K562 (cell line): ENCODE results near the gene COL8A2. TPM values are rescaled to one million over a fixed set of nuclear protein-coding genes. Genes with fewer than 3 reads are reported as not detected.

ENCODE experiments used
- ARNT ChIP-seq, 2 experiments: fragments of 450-650 bp; IDR thresholded peaks; 2 replicates each; pipeline ENCODE4 v1.6.1; 2016; ENCODE audit warnings: mild to moderate bottlenecking in 1 of 2
- EP300 ChIP-seq: IDR thresholded peaks from 2 replicates; pipeline ENCODE4 v1.6.1; 2012; ENCODE audit warnings: low read length, improper control_type of control experiment
- ERF ChIP-seq: fragments of 450-650 bp; formaldehyde crosslinking; IDR thresholded peaks from 2 replicates; pipeline ENCODE4 v1.4.0; 2020; ENCODE audit warnings: mild to moderate bottlenecking, mixed read lengths
- ESRRB ChIP-seq: fragments of 250-450 bp; sonication (Bioruptor Pico); IDR thresholded peaks from 2 replicates; pipeline ENCODE4 v1.5.0; 2020; ENCODE audit warnings: mild to moderate bottlenecking, moderate library complexity, borderline replicate concordance
- FIP1L1 ChIP-seq: fragments of 200-400 bp; formaldehyde crosslinking; IDR thresholded peaks from 2 replicates; pipeline ENCODE4 v1.6.1; 2018; ENCODE audit warnings: mild to moderate bottlenecking, low read depth, low read length; ENCODE audit not compliant: poor library complexity, severe bottlenecking
- FOXJ2 ChIP-seq: fragments of 200-800 bp; sonication (Bioruptor generic); IDR thresholded peaks from 2 replicates; pipeline ENCODE4 v1.6.1; 2016; ENCODE audit warnings: missing genetic modification characterization, missing compliant biosample characterization
- GATAD2B ChIP-seq: fragments of 450-650 bp; IDR thresholded peaks from 2 replicates; pipeline ENCODE4 v1.6.1; 2017; ENCODE audit warnings: mild to moderate bottlenecking, borderline replicate concordance
- HMBOX1 ChIP-seq: sonication (generic); IDR thresholded peaks from 2 replicates; pipeline ENCODE4 v1.6.1; 2016
- HNRNPL ChIP-seq: fragments of 200-400 bp; formaldehyde crosslinking; IDR thresholded peaks from 2 replicates; pipeline ENCODE4 v1.6.1; 2017; ENCODE audit warnings: low read depth, mild to moderate bottlenecking, low read length
- HNRNPLL ChIP-seq: fragments of 200-400 bp; formaldehyde crosslinking; IDR thresholded peaks from 2 replicates; pipeline ENCODE4 v1.6.1; 2017; ENCODE audit warnings: low read length, low read depth, mild to moderate bottlenecking; ENCODE audit not compliant: poor library complexity, severe bottlenecking
- KAT2B ChIP-seq: IDR thresholded peaks from one replicate; pipeline ENCODE4 v1.6.1; 2012; ENCODE audit warnings: low read depth, mild to moderate bottlenecking, control low read depth, inconsistent platforms, low read length, moderate library complexity
- KLF13 ChIP-seq: fragments of 450-650 bp; IDR thresholded peaks from 2 replicates; pipeline ENCODE4 v1.6.1; 2016; ENCODE audit warnings: missing genetic modification characterization, low read depth, mild to moderate bottlenecking, missing compliant biosample characterization, moderate library complexity, borderline replicate concordance
- KLF6 ChIP-seq: fragments of 250-450 bp; sonication (Bioruptor Pico); IDR thresholded peaks from 2 replicates; pipeline ENCODE4 v1.4.0; 2020; ENCODE audit warnings: mild to moderate bottlenecking, moderate library complexity, borderline replicate concordance
- MCM3 ChIP-seq: fragments of 450-650 bp; IDR thresholded peaks from 2 replicates; pipeline ENCODE4 v1.6.1; 2016
- MEIS2 ChIP-seq: fragments of 450-650 bp; IDR thresholded peaks from 2 replicates; pipeline ENCODE4 v1.6.1; 2014; ENCODE audit warnings: mild to moderate bottlenecking; ENCODE audit not compliant: partially characterized antibody
- NFIX ChIP-seq: fragments of 250-450 bp; sonication (Bioruptor Pico); IDR thresholded peaks from 2 replicates; pipeline ENCODE4 v1.4.0; 2020; ENCODE audit warnings: low read depth, mild to moderate bottlenecking, moderate library complexity
- NKRF ChIP-seq: fragments of 450-650 bp; IDR thresholded peaks from 2 replicates; pipeline ENCODE4 v1.6.1; 2016; ENCODE audit warnings: borderline replicate concordance
- NR1H2 ChIP-seq: sonication (generic); formaldehyde crosslinking; IDR thresholded peaks from 2 replicates; pipeline ENCODE4 v1.4.0; 2020; ENCODE audit warnings: mild to moderate bottlenecking, missing genetic modification reagents
- PHF20 ChIP-seq: fragments of 450-650 bp; IDR thresholded peaks from 2 replicates; pipeline ENCODE4 v1.6.1; 2018; ENCODE audit not compliant: partially characterized antibody
- RHOXF2B ChIP-seq: fragments of 250-450 bp; sonication (Bioruptor Pico); conservative IDR thresholded peaks from 2 replicates; pipeline ENCODE4 v1.5.1; 2021
- RUNX1 ChIP-seq: sonication (generic); IDR thresholded peaks from 2 replicates; pipeline ENCODE4 v1.6.1; 2016; ENCODE audit warnings: antibody characterized with exemption, low read depth
- SRSF9 ChIP-seq: fragments of 200-400 bp; formaldehyde crosslinking; IDR thresholded peaks from 2 replicates; pipeline ENCODE4 v1.6.1; 2017; ENCODE audit warnings: low read depth, low read length, borderline replicate concordance
- TEAD4 ChIP-seq, 2 experiments: sonication (generic) in 1 of 2; formaldehyde crosslinking in 1 of 2; IDR thresholded peaks; 2 replicates each; pipeline versions ENCODE4 v1.6.1 to v1.8.0; 2012 to 2022; ENCODE audit warnings: borderline replicate concordance in 1 of 2, inconsistent platforms in 1 of 2, low read length in 1 of 2, mild to moderate bottlenecking in 1 of 2, missing genetic modification reagents in 1 of 2
- USF2 ChIP-seq: sonication (generic); formaldehyde crosslinking; IDR thresholded peaks from 2 replicates; pipeline ENCODE4 v1.5.0; 2020; ENCODE audit warnings: missing genetic modification reagents
- ZNF311 ChIP-seq: fragments of 250-450 bp; sonication (Bioruptor Pico); IDR thresholded peaks from 2 replicates; pipeline ENCODE4 v1.4.0; 2020; ENCODE audit warnings: mild to moderate bottlenecking, moderate library complexity
- ZNF830 ChIP-seq: fragments of 250-450 bp; sonication (Bioruptor Pico); IDR thresholded peaks from 2 replicates; pipeline ENCODE4 v1.5.0; 2021; ENCODE audit warnings: mild to moderate bottlenecking
- polyA plus RNA-seq, 8 experiments: library from polyadenylated mRNA; depleted of rRNA in 4 of 8; stranded (reverse) in 5 of 8; unstranded in 3 of 8; fragments of >200 nt; fragmentation: Nextera tagmentation in 2 of 8; fragmentation: Illumina TruSeq in 1 of 8; extraction: Ambion mirVana in 2 of 8; extraction: Trizol in 1 of 8; gene quantifications; 2 replicates each; pipeline versions ENCODE4 v1.2.1 to v1.2.3, GENCODE V29; 2011 to 2014; ENCODE audit warnings: inconsistent platforms in 1 of 8, missing spikeins in 1 of 8
- total RNA-seq, 7 experiments: library from RNA; depleted of rRNA in 6 of 7; stranded (reverse); fragments of >200 nt in 6 of 7; fragmentation: Illumina TruSeq in 2 of 7; extraction: Trizol in 2 of 7; gene quantifications; 2 replicates each; pipeline versions ENCODE4 v1.2.1 to v1.2.3, GENCODE V29; 2011 to 2021; ENCODE audit warnings: low replicate concordance in 1 of 7

Gene COL8A2
- total and polyA plus RNA-seq, 9 of the 15 experiments (the other 6 are each of a cell fraction or from before 2014, with no cell fraction given), result 0.03 to 0.14 (median 0.04) TPM; not detected in 5

GRCh38 chr1:36149237-36149972 lies 24.4 kb upstream of the COL8A2 start, which contains the start of gene TRAPPC3 (continued):
- TF ChIP-seq ARNT (IDR thresholded peaks at IDR 0.05) (no peak; a peak in 1 of 4 replicates), FOXJ2 (tag) (peak; percentile 75), ZNF311 (CRISPR knock-in tag) (no peak), GATAD2B (no peak), ZNF830 (CRISPR knock-in tag) (0 out of 2 replicates have a peak, but pooled peaks have one; percentile 76), MCM3 (no peak), SRSF9 (no peak), TEAD4 (IDR thresholded peaks at IDR 0.05; ENCODE audit: low read length) (peak; percentile 51), TEAD4 (CRISPR knock-in tag; IDR thresholded peaks at IDR 0.05; ENCODE audit: borderline replicate concordance) (no peak), USF2 (CRISPR knock-in tag) (peak; percentile 60), KAT2B (peak; percentile 43), NKRF (peak; percentile 83; the same call in 1 of the 2 replicates), MEIS2 (peak; percentile 92), NFIX (CRISPR knock-in tag) (no peak), HMBOX1 (no peak), PHF20 (peak; percentile 89), FIP1L1 (peak; percentile 65), ESRRB (CRISPR knock-in tag) (no peak), KLF13 (peak; percentile 93), NR1H2 (CRISPR knock-in tag) (0 out of 2 replicates have a peak, but pooled peaks have one; percentile 42), RUNX1 (no peak), EP300 (peak; percentile 43; the same call in 1 of the 2 replicates), ERF (CRISPR knock-in tag) (no peak), HNRNPL (peak; percentile 81; the same call in 1 of the 2 replicates), RHOXF2B (CRISPR knock-in tag) (no peak), HNRNPLL (peak; percentile 34), KLF6 (CRISPR knock-in tag) (no peak; the same call in 1 of the 2 replicates)
